GM21825 (cell line): ENCODE results near the gene ZDHHC21.

ENCODE experiments used
- ATAC-seq: cut with Tn5 transposase; IDR thresholded peaks from one replicate; pipeline ENCODE4 v1.9.1; 2021; ENCODE audit warnings: mild to moderate bottlenecking, moderate library complexity; ENCODE audit not compliant: unreplicated experiment

The ZDHHC21 gene

GRCh38 chr9:14693251-14693861, at the start of gene ZDHHC21:
Gene ZDHHC21 (minus strand): TSS chr9:14693432. CDS start chr9:14674340, 19,092 bp downstream.
- peak; percentile 69 for ATAC-seq

GRCh38 chr9:14741369-14741768, 48.1 kb upstream of the ZDHHC21 start:
- ATAC-seq, result peak; percentile 93

- no peak for ATAC-seq
Measured at GRCh38 chr9:14733133-14733532, 39.9 kb upstream of the ZDHHC21 start.

- no peak for ATAC-seq
Measured at GRCh38 chr9:14731294-14731981, 38.2 kb upstream of the ZDHHC21 start.

- ATAC-seq, result no peak
Measured at GRCh38 chr9:14730461-14730898, 37.2 kb upstream of the ZDHHC21 start.

- no peak for ATAC-seq
Measured at GRCh38 chr9:14723301-14723700, 30.1 kb upstream of the ZDHHC21 start.

GRCh38 chr9:14722391-14723035, 29.3 kb upstream of the ZDHHC21 start, which contains the start of gene CER1:
Gene CER1 (minus strand): TSS chr9:14722733. CDS start chr9:14722672, 61 bp downstream.
- ATAC-seq, result no peak

- ATAC-seq, result no peak
Measured at GRCh38 chr9:14719231-14719923, 26.1 kb upstream of the ZDHHC21 start.

- ATAC-seq, result no peak
Measured at GRCh38 chr9:14715102-14715501, 21.9 kb upstream of the ZDHHC21 start.

- no peak for ATAC-seq
Measured at GRCh38 chr9:14713187-14713767, 20.0 kb upstream of the ZDHHC21 start.

GRCh38 chr9:14710804-14711203, 17.6 kb upstream of the ZDHHC21 start:
- ATAC-seq, result no peak

- ATAC-seq, result peak; percentile 69
Measured at GRCh38 chr9:14706530-14707140, 13.4 kb upstream of the ZDHHC21 start.

- no peak for ATAC-seq
Measured at GRCh38 chr9:14705079-14705478, 11.8 kb upstream of the ZDHHC21 start.

- ATAC-seq, result no peak
Measured at GRCh38 chr9:14704281-14704680, 11.0 kb upstream of the ZDHHC21 start.

GRCh38 chr9:14702200-14702720, 9.0 kb upstream of the ZDHHC21 start:
- ATAC-seq, result no peak

- ATAC-seq, result peak; percentile 34
Measured at GRCh38 chr9:14692470-14693250, 572 bp downstream of the ZDHHC21 start.

GRCh38 chr9:14690948-14691730, 2.1 kb downstream of the ZDHHC21 start:
- ATAC-seq, result no peak

- ATAC-seq, result no peak
Measured at GRCh38 chr9:14687042-14687719, 6.1 kb downstream of the ZDHHC21 start.
